GM18519 (cell line): ENCODE measurements around the gene FAM9C.
"Not testable (repeated sequence)": the region's sequence is repeated elsewhere in the genome, so short reads cannot be mapped to it uniquely, and the experiment has no call there.

ENCODE experiments used
- ATAC-seq: cut with Tn5 transposase; IDR thresholded peaks from one replicate; pipeline ENCODE4 v1.9.1; 2021; ENCODE audit warnings: mild to moderate bottlenecking, moderate library complexity; ENCODE audit not compliant: unreplicated experiment, low FRiP score

The FAM9C gene

DNA sequence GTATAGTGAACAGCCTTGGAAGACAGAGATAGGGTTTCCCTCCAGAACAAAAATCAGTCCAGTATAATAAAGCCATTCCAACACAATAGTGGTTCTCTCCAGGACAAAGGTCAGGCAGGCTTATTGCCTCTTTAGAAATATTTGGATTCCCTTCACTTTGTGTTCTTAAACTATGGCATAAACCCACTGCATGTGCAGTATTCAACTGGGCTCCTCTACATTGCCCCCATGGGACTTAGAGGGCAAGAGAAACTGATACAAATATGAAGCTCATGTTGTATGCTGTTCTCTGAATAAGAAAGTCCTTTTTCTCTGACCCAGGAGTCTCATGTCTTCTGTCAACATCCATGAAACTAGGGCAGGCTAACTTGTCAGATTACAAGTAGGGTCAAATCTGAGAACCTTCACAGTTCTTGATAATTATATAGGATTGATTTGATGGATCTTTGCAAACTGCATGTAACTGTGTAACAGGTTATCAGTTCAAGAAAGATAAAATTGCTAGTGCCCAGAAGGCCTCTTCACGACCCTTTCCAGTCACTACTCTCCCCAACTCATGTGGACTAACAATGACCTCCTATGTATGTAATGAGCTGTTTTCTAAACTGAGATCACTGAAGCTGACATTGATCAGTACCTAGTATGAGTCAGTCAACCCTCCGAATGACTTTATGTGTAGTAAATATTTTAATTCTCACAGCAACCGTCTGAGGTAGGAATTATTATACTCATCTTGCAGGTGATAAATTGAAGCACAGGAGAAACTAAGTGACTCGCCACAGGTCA, 31.9 kb upstream of the FAM9C start:
- no peak for ATAC-seq

- ATAC-seq: no peak
Observed at GRCh38 chrX:13074297-13075262, 30.2 kb upstream of the FAM9C start.

DNA sequence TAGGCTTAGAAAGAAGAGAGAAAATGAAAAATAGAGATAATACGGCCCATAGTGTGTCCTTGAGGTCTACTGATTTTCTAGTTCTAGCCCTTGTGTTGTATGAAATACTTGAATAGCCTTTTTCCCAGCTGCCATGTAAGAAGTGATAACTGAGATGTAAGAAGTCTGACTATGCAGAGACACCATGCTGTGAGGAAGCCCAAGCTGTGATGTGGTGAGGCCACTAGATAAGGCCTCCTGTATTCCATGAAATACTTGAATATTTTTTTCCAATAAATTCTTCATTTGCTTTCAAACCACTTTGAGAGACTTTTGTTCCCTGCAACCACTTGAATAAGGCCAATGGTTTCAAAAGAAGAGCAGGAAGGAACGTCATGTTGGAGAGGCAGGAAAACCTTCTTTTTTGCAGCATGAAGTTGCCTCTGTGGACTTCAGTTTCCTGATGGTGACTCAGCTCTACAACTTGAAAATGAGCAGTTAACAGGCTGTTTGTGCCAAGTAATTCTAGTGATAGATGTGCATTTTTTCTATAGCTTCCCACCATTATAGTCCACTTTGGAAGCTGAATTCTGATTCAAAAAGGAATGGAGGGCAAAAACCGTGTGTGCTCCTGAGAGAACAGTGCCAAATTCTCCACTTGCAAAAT, 25.5 kb upstream of the FAM9C start:
- ATAC-seq: no peak

- ATAC-seq: no peak
Observed at GRCh38 chrX:13068651-13069050, 24.2 kb upstream of the FAM9C start.

DNA sequence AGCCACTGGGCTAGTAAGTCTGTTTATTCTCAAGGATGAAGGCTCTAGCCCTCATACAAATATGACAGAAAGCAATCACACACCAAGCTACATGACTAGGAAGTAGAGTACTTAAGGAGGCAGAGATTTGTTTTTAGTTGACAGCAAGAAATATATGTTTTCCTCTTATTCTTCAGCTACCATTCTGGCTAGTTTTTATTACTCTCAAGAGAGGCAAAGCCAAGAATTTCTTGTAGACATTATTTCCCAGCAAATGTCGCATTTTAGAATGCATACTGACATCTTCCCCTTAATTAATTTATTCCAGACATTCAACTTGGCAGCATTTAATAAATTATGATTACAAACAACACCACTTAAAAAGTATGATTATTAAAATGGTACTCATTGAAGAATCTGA, 23.4 kb upstream of the FAM9C start:
- no peak for ATAC-seq

DNA sequence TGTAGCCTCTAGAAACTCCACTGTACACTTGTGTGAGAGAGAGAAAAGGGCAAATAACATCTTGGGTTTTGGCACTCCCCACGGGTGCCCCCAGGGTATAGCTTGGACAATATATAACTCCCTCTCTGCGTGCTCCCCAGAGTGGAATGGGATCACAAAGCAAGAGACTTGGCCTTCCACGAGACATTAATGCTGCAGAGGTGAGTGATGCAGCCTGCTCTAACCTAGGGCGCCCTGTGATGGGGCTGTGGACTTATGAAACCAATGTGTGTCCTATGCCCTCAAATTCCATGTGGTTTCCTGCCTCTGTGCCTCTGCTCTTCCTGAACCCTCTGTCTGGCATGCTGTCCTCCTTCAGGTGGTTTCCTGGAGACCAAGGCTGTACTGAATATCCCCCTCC, 22.0 kb upstream of the FAM9C start:
- no peak for ATAC-seq

GRCh38 chrX:13064599-13065143, 20.3 kb upstream of the FAM9C start:
- no peak for ATAC-seq

GRCh38 chrX:13063124-13063523, 18.7 kb upstream of the FAM9C start:
- ATAC-seq: not testable (repeated sequence)

DNA sequence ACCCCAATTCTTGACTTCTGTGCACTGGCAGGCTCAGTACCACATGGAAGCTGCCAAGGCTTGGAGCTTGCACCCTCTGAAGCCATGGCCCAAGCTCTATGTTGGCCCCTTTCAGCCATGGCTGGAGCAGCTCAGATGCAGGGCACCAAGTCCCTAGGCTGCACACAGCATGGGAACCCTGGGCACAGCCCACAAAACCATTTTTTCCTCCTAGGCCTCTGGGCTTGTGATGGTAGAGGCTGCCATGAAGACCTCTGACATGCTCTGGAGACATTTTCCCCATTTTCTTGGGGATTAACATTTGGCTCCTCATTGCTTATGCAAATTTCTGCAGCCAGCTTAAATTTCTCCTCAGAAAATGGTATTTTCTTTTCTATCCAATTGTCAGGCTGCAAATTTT, 17.9 kb upstream of the FAM9C start:
- ATAC-seq: not testable (repeated sequence)

DNA sequence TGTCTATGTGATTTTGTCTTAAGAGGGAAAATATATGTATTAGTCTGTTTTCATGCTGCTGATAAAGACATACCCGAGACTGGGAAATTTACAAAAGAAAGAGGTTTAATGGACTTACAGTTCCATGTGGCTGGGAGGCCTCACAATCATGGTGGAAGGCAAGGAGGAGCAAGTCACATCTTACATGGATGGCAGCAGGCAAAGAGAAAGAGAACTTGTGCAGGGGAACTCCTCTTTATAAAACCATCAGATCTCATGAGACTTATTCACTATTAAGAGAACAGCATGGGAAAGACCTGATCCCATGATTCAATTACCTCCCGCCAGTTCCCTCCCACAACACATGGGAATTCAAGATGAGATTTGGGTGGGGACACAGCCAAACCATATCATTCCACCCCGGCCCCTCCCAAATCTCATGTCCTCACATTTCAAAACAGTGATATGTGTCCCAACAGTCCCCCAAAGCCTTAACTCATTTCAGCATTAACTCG, 16.8 kb upstream of the FAM9C start:
- ATAC-seq: not testable (repeated sequence)

DNA sequence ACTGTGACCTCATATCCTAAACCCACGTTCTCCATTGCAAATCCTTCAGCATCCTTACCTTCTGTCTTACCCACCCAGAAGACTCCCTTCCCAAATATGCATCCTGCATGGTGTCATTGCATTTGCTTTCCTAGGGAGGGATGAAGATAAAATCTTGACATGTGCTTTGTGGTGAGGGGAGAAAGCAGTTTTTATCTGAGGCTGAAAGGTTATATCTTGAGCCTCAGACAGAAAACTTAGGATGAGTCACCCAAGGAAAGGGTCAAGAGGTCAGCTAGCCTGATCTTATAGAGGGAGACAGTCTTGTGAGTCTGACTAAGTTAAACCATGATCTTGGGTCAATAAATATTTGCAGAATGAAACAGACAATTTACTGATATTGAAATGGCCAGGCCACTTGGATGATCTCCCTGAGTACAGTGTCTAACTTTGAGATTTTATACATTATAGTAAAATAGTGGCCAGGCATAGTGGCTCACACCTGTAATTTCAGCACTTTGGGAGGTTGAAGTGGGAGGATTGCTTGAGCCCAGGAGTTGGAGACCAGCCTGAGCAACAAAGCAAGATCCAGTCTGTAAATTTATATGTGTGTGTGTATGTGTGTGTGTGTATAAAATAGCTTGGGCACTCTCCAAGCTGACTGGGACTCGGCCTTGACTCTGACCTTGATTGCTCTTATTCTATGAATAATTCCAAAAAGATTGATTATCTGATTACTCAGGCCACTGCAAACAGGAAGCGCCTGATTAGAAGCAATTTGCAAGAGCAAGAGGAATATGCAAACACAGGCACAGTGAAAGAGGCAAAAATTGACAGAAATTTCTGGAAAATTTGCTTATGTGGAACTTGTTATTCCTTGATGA, 15.4 kb upstream of the FAM9C start:
- no peak for ATAC-seq

DNA sequence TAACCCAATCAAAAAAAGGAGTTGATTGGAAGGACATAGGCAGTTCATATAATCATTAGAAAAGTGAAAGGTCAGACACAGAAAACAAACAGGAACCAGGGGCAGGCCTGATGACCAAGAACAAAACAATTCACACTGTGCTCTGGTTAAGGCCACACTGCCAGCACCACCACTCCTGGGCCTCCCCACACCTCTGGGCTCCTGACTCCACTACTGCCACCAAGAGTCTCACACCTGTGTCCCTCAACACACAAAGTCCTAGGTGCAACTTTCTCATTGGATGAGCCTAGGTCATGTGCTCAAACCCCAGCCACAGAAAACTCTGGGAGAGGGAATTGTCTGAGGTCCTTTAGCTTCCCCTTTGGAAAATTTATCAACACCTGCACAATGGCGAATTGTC, 11.1 kb upstream of the FAM9C start:
- ATAC-seq: no peak

DNA sequence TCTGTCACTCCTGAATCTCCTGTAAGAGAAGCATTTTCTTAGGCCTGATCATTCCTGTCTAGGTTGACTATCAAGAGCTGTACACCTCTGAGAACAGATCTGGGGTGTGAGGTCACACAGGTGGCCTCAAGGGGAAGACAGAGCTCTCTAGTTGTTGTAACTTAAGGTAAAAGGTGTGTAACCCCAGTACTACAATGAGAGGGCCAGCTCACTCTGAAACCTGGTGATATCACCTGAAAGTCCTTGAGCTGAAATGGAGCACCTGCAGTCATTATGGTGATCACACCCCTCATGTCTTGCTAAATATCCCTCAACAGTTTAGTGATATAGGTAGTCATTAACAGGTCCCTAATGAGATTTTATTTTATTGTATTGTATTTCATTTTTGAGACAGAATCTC, 8.8 kb upstream of the FAM9C start:
- no peak for ATAC-seq

DNA sequence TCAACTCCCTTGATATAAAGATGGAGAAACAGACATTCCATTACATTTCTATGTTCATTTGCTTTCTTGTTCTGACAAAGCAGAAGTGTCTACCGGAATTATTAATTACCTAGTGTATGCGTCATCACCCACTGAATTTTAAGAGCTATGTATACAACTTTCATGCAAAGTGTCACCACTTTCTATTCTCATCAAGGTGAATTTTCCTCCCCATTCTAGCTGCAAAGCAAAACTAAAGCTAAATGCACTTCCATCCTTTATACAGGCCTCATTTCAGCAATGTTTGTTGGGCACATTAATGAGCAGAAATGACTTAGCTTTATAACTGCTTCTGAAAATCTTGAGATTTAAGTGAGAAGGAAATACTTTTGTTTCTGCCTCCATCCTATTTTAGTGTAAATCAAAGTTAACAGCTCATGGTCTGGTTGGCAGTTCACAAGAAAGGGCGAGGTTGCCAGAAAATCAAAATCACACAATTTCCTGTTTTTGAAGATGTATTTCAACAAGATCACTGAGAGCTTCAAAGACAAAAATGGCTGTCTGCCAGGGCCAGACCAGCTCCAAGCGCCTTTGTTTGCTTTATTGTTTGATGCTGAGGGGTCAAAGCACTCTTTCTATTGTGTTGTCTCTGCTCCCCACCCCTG, 7.2 kb upstream of the FAM9C start:
- no peak for ATAC-seq

GRCh38 chrX:13051167-13051528, 6.7 kb upstream of the FAM9C start:
- no peak for ATAC-seq

DNA sequence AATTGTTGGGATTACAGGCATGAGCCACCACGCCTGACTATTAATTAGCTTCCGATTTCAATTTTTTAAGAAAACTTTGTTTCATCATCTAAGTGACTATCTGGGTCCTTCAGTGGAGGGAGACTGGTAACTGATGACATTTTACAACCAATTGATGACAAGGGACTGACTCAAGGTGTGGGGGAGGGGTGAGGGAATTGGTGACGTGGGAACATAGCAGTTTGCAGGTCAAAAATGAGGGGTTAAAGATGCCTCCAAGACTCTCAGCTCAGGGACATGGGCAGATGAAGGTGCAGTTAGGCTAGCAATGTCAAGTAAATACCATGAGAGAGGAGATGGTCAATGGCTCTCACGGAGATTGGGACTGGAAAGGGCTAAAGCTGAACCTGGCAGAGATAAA, 5.7 kb upstream of the FAM9C start:
- no peak for ATAC-seq

DNA sequence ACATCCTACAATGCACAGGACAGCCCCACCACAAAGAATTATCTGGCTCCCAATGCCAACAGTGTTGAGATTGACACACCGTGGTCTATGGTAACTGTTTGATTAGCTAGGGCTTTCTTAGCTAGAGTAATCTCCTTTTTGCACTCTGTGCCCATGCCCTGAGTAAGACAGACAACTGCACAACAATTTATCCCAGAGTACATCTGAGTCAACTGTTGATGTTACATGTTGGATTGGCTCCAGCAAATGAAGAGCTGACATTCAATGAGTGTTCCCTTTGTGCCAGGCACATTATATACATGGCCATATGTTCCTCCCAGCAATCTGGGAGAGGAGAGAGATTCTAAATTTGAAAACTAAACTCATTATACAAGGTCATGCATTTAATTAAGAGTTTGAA, 3.9 kb upstream of the FAM9C start:
- ATAC-seq: no peak

DNA sequence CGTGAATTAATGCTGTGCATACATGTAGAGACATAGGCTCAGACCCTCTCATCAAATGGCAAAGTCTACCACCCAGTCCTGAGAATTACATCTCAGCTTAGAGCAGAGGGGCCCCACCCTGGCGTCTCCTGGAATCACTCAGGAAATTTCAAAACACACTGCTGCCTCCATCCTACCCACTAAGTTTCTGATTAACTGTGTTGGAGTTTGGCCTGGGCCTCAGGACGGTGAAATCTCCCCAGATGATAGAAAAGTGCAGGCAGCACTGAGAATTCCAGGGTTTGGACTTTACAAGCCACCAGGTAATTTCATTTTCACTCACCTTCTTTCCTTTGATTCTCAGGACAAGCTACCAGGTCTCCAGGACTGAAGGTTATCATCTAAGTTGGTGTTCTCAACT, 3.3 kb upstream of the FAM9C start:
- ATAC-seq: no peak

GRCh38 chrX:13046141-13046855, 1.9 kb upstream of the FAM9C start:
- no peak for ATAC-seq
